DMS 273 (cell line): ENCODE measurements around the gene CCDC137.

ENCODE experiments used
- DNase-seq: peaks from one replicate; lab custom pipeline; 2025; ENCODE audit not compliant: unreplicated experiment; lab: John Stamatoyannopoulos, UW

The CCDC137 gene

GRCh38 chr17:81682565-81683207 is 16.1 kb downstream of the CCDC137 start:
- peak; percentile 77 for DNase-seq

GRCh38 chr17:81683208-81683583 is 16.7 kb downstream of the CCDC137 start:
- DNase-seq: peak; percentile 63

GRCh38 chr17:81683584-81684441 is 17.3 kb downstream of the CCDC137 start, which contains the start of the genes ARL16 and HGS:
TSS of gene ARL16 (minus strand) at chr17:81683797. CDS start at chr17:81683753, 44 bp downstream.
TSS of gene HGS (plus strand) at chr17:81684011. CDS start at chr17:81684067, 56 bp downstream.
- peak; percentile 100 for DNase-seq

- DNase-seq: peak; percentile 66
These were observed 17.9 kb downstream of the CCDC137 start for GRCh38 chr17:81684442-81684911.

- DNase-seq: peak; percentile 47
These were observed 18.6 kb downstream of the CCDC137 start for GRCh38 chr17:81685108-81685507.

- no peak for DNase-seq
These were observed 20.1 kb downstream of the CCDC137 start for GRCh38 chr17:81686614-81687013.

- DNase-seq: peak; percentile 81
These were observed 21.4 kb downstream of the CCDC137 start for GRCh38 chr17:81687770-81688541.

- DNase-seq: peak; percentile 64
These were observed 22.1 kb downstream of the CCDC137 start for GRCh38 chr17:81688616-81689015.

- no peak for DNase-seq
These were observed 23.5 kb downstream of the CCDC137 start for GRCh38 chr17:81690066-81690465.

- no peak for DNase-seq
These were observed 24.0 kb downstream of the CCDC137 start for GRCh38 chr17:81690549-81690948.

- DNase-seq: no peak
These were observed 24.7 kb downstream of the CCDC137 start for GRCh38 chr17:81691196-81691595.

- DNase-seq: no peak
These were observed 25.1 kb downstream of the CCDC137 start for GRCh38 chr17:81691608-81692007.

GRCh38 chr17:81693509-81694210 is 27.1 kb downstream of the CCDC137 start:
- DNase-seq: no peak

- DNase-seq: no peak
These were observed 28.3 kb downstream of the CCDC137 start for GRCh38 chr17:81694810-81695209.

- DNase-seq: no peak
These were observed 28.7 kb downstream of the CCDC137 start for GRCh38 chr17:81695211-81695610.

- DNase-seq: no peak
These were observed 29.3 kb downstream of the CCDC137 start for GRCh38 chr17:81695801-81696200.

- DNase-seq: peak; percentile 41
These were observed 29.8 kb downstream of the CCDC137 start for GRCh38 chr17:81696218-81696941.

GRCh38 chr17:81697261-81698044 is 30.9 kb downstream of the CCDC137 start:
- DNase-seq: no peak
